GM18858 (cell line): Measurements from ENCODE around the gene SEZ6L.

ENCODE experiments used
- ATAC-seq: cut with Tn5 transposase; IDR thresholded peaks from one replicate; pipeline ENCODE4 v1.9.1; 2021; ENCODE audit not compliant: unreplicated experiment

The SEZ6L gene

GRCh38 chr22:26330971-26331625 is 161.8 kb downstream of the SEZ6L start:
- no peak for ATAC-seq

GRCh38 chr22:26333088-26333800 is 164.0 kb downstream of the SEZ6L start:
- ATAC-seq, result no peak

GRCh38 chr22:26334232-26334631 is 165.0 kb downstream of the SEZ6L start:
- ATAC-seq, result no peak

DNA sequence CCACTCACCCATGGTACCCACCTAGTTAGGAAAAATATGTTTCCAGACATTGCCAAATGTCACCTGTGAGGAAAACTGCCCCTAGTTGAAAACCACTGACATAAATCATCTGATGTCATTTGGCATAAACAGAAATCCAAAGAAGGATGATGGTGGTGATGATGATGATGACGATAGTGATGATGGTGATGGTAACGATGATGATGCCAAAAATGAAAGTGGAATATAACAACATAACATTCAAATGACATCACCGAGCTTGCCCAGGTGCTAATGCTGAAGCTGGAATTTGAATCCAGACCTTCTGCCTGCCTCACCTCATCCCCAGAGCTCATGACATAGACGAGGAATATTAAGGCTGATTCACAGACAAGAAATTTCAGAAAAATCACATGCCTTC is 167.5 kb downstream of the SEZ6L start:
- ATAC-seq, result no peak

DNA sequence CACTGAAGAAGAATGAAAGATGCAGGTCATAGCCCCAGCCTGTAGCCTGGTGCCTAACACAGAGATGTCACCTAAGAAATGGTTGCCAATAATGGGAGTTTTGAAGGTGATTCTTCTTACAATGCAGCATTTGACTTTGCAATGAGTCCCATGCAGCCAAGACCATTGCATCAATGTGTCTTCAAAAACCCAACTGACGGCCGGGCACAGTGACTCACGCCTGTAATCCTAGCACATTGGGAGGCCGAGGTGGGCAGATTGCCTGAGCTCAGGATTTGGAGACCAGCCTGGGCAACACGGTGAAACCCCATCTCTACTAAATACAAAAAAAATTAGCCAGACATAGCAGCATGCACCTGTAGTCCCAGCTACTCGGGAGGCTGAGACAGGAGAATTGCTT is 170.5 kb downstream of the SEZ6L start:
- ATAC-seq, result no peak

DNA sequence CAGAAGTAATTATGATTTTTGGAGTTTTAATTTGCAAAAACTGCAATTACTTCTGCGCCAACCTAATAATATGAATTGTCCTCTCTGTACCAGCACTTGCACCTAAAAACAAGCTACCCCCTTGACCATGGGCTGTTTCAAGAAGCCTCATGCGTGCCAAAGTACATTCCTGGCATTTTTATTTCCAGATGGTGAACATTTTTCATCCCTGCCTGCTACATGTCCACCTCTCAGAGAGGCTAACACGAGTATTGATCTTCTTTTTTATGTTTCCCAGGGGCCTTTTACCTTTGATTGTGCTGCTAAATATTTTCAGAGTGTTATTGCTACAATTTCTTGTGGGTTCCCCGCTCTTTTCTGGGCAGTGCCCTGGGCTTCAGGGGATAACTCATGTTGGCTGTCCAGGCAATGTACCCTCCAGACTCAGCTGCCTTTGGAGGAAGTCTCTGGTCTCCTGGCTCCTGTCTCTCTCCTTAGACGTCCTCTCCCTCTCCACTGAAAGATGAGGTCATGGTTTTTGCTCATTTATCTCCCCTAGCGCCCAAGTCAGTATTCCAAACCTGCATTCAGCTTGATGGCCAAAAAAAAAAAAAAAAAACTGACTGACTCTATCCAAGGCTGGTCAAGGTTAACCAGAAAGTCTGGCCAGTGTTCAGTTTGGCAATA is 173.6 kb downstream of the SEZ6L start:
- ATAC-seq, result no peak

- no peak for ATAC-seq
Observed at GRCh38 chr22:26345496-26345895, 176.2 kb downstream of the SEZ6L start.

DNA sequence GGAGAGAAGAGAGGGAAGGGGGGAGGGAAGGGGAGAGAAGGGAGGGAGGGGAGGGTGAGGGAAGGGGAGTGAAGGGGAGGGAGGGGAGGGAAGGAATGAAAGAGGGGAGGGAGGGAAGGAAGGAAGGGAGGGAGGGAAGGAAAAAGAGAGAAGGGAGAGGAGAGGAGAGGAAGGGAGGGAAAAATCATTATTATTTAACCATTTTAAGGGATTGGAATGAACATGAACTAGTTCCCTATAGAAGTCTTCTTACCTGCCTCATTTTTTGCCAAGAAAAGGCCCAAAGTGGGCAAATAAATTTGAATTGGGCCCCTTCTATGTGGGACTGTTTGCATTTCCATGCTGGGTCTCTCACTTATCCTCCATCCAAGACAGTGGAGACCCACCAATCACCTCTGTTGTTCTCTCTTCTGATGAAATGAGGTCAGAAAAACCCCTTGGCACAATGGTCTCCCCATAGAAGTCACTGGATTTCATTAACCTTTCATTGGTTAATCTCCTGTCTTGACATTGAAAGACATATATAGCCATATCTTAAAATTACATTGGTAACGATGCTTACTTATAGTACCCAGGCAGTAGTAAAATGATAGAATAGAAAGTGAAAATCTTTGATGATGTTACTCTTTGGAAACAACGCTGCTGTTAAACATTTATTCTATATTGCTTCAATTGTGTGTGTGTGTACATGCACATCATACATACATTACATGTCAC is 179.7 kb downstream of the SEZ6L start:
- ATAC-seq, result no peak

GRCh38 chr22:26354707-26355106 is 185.4 kb downstream of the SEZ6L start:
- no peak for ATAC-seq

DNA sequence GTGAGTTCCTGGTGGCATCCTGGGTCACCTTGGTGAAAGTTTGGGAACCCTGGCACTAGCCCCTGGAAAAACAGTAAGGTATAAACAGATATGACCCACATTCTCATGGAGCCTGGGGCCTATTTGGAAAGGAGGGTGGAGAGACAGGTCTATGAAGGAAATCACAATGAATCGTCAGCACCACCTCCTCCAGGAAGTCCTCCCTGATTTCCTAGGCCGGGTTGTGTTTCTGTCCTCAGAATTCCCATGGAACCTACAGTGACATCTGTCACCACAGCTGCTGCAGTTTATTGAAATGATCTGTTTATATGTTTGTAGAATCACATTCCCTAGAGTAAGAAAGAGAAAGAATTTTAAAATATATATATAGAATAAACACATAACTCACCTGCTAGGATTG is 188.0 kb downstream of the SEZ6L start:
- ATAC-seq, result no peak

- ATAC-seq, result no peak
Observed at GRCh38 chr22:26357813-26358212, 188.6 kb downstream of the SEZ6L start.

DNA sequence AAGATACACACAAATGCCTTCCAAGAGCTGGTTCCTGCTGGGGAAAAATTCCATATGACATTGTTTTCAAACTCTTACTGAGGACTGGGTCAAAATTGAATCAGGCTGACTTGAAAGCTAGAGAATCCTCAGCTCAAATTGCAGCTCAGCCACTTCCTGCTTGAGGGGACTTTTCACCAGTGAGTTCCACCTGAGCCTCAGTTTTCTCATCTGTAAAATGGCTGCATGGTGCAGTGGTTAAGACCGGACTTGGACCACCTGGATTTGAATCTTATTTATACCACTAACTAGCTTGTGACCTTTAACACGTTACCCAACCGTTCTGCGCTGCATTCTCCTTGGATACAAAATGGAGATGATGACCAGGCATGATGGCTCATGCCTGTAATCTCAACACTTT is 189.9 kb downstream of the SEZ6L start:
- ATAC-seq, result no peak

DNA sequence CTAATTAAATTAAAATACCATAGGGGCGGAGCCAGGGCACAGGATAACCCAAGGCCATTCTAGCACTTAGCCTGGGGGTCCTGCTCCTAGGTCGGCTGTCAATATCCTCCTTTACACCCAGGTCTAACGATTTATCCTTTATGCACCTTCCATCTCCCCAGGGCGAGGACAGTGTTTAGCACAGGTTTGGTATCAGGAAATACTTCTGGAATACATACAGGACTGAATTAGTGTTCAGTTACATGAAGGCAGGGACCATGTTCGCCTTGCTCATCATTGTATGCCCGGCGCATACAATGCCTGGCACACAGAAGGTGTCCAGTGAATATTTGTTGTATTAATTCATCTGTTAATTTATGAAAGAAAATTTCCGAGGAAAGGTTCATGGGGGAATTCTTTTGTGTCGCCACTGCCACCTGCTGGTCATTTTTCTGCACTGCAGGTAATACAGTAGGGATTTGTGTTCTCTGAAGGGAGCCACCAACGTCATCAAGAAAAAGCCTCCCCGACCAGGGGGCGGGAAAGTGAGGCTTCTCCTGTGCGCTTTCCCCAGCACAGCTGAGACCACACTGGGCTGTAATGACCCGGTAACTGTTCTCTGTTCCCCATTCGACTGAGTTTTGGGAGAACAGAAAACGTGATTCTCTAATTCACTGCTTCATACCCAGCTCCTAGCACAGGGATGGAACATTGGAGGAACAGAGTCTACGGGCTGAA is 191.1 kb downstream of the SEZ6L start:
- no peak for ATAC-seq

DNA sequence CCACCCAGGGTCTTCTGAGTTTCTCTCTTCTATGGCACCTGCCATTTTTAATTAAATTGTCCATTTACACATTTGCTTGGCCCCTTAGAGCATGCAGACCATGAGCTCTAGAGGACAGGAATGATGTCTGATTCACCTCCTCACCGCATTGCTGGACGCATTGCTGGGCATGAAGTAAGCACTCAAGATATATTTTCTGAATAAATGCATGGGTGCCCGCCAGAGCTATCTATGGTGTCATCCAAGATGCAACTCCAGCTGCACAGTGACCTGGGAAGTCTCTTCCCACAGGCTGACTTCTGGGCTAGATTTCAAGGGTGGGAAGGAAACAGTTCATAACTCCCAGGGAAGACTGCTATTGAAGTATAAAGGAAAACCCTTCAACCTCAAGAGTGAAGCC is 193.2 kb downstream of the SEZ6L start:
- no peak for ATAC-seq

- ATAC-seq, result no peak
Observed at GRCh38 chr22:26364066-26365015, 195.1 kb downstream of the SEZ6L start.

DNA sequence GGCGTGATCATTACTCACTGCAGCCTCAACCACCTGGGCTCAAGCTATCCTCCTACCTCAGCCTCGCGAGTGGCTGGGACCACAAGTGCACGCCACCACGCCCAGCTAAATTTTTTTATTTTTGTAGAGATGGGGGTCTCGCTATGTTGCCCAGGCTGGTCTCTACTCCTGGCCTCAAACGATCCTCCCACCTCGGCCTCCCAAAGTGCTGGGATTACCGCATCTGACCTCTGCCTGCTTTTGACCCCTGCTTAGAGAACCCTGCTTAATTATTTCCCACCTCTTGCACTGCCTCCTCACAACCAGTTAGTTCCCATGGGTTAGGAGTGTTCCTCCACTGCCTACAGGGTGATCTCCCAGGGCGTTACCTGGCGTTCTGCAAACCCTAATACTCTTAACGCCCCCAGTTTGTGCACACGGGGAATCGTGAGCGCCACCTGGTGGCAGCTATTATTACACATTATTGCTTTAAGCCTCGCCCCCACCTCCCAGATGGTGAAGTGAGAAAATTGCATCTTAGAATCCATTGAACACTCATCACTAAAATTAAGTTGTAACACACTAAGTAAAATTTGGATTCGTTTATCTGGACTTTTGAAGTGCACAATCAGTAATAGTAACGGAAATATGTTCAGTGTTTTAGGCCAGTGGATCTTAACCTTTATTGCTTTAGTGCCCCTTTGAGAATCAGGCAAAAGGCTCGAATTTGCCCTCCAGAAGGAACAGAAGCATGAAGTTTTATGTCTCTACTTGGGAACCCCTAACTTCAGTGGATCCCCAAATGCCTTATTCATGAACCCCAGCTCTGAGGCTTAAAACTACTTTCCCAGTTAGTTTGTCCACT is 198.4 kb downstream of the SEZ6L start:
- no peak for ATAC-seq

GRCh38 chr22:26372890-26373289 is 203.6 kb downstream of the SEZ6L start:
- ATAC-seq, result no peak

- ATAC-seq, result no peak
Observed at GRCh38 chr22:26374391-26375026, 205.2 kb downstream of the SEZ6L start.
